Measurements from ENCODE around the gene ARID3A. TPM values are rescaled to one million over a fixed set of nuclear protein-coding genes. Genes with fewer than 3 reads are reported as not detected.
A peak's percentile ranks its signal among the peaks of the same experiment; 100 is the strongest.

The ARID3A gene
- total and polyA plus RNA-seq, 2 of the 13 experiments (the other 11 are each of a cell fraction or from before 2014, with no cell fraction given) = 71.3 to 77.9 TPM

- TF ChIP-seq ZBTB4 (CRISPR knock-in tag; IDR thresholded peaks at IDR 0.05; ENCODE audit: borderline replicate concordance) (no peak; the same call in 1 of the 2 replicates), ZNF768 (CRISPR knock-in tag; IDR thresholded peaks at IDR 0.05) (peak; percentile 62), ZNF496 (CRISPR knock-in tag; IDR thresholded peaks at IDR 0.05; ENCODE audit: insufficient replicate concordance) (no peak), TMF1 (CRISPR knock-in tag; IDR thresholded peaks at IDR 0.05; ENCODE audit: low read depth) (0 out of 2 replicates have a peak, but pooled peaks have one; percentile 38), XRCC5 (optimal IDR thresholded peaks at IDR 0.05; ENCODE audit: low read length) (no peak), RXRA (CRISPR knock-in tag; IDR thresholded peaks at IDR 0.05) (peak; percentile 66; the same call in 1 of the 2 replicates), KDM4B (CRISPR knock-in tag; IDR thresholded peaks at IDR 0.05) (no peak), KDM5A (IDR thresholded peaks at IDR 0.05; ENCODE audit: borderline replicate concordance, low read length) (peak; percentile 95), GPN1 (CRISPR knock-in tag; IDR thresholded peaks at IDR 0.05; ENCODE audit: borderline replicate concordance) (no peak), ESRRA (CRISPR knock-in tag; IDR thresholded peaks at IDR 0.05; ENCODE audit: low read depth) (no peak), IRF1 (CRISPR knock-in tag; IDR thresholded peaks at IDR 0.05; ENCODE audit: low read depth) (no peak), PCBP2 (optimal IDR thresholded peaks at IDR 0.05; ENCODE audit: low read depth, low read length, poor library complexity, severe bottlenecking) (no peak), NR0B2 (CRISPR knock-in tag; IDR thresholded peaks at IDR 0.05) (0 out of 2 replicates have a peak, but pooled peaks have one; percentile 70), ZNF329 (CRISPR knock-in tag; IDR thresholded peaks at IDR 0.05; ENCODE audit: low read depth) (no peak)
- TF ChIP-seq, protein P1, sequence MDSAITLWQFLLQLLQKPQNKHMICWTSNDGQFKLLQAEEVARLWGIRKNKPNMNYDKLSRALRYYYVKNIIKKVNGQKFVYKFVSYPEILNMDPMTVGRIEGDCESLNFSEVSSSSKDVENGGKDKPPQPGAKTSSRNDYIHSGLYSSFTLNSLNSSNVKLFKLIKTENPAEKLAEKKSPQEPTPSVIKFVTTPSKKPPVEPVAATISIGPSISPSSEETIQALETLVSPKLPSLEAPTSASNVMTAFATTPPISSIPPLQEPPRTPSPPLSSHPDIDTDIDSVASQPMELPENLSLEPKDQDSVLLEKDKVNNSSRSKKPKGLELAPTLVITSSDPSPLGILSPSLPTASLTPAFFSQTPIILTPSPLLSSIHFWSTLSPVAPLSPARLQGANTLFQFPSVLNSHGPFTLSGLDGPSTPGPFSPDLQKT (CRISPR knock-in tag; IDR thresholded peaks at IDR 0.05; ENCODE audit: borderline replicate concordance) = no peak
- TF ChIP-seq, protein P2, sequence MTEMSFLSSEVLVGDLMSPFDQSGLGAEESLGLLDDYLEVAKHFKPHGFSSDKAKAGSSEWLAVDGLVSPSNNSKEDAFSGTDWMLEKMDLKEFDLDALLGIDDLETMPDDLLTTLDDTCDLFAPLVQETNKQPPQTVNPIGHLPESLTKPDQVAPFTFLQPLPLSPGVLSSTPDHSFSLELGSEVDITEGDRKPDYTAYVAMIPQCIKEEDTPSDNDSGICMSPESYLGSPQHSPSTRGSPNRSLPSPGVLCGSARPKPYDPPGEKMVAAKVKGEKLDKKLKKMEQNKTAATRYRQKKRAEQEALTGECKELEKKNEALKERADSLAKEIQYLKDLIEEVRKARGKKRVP (CRISPR knock-in tag; IDR thresholded peaks at IDR 0.05) = peak in 1 of 2 experiments; percentile 84; a peak in 2 of 4 replicates
- TF ChIP-seq, protein P3, sequence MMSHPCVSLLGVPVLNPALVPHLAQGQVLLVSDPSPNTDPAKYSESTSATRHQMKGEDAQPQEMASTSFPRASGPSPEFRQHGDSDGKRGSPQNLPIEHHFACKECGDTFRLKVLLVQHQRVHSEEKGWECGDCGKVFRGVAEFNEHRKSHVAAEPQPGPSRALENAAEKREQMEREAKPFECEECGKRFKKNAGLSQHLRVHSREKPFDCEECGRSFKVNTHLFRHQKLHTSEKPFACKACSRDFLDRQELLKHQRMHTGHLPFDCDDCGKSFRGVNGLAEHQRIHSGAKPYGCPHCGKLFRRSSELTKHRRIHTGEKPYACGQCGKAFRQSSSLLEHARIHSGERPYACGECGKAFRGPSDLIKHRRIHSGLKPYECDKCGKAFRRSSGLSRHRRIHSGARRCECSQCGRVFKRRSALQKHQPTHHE (CRISPR knock-in tag; IDR thresholded peaks at IDR 0.05; ENCODE audit: borderline replicate concordance) = no peak
- TF ChIP-seq, protein P4, sequence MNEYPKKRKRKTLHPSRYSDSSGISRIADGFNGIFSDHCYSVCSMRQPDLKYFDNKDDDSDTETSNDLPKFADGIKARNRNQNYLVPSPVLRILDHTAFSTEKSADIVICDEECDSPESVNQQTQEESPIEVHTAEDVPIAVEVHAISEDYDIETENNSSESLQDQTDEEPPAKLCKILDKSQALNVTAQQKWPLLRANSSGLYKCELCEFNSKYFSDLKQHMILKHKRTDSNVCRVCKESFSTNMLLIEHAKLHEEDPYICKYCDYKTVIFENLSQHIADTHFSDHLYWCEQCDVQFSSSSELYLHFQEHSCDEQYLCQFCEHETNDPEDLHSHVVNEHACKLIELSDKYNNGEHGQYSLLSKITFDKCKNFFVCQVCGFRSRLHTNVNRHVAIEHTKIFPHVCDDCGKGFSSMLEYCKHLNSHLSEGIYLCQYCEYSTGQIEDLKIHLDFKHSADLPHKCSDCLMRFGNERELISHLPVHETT (CRISPR knock-in tag; conservative IDR thresholded peaks at IDR 0.05) = 0 out of 2 replicates have a peak, but pooled peaks have one; percentile 27
Measured at GRCh38 chr19:984165-984967, 58.5 kb downstream of the ARID3A start, which contains the start of gene WDR18 (continued).

Data from HepG2 (cell line).